Measurements from ENCODE around the gene LRBA. TPM values are rescaled to one million over a fixed set of nuclear protein-coding genes. Genes with fewer than 3 reads are reported as not detected.
"Not testable (repeated sequence)": the region's sequence is repeated elsewhere in the genome, so short reads cannot be mapped to it uniquely, and the experiment has no call there.

Gene LRBA
- total RNA-seq, 1 donor from 2014 or later = 31.0 TPM

DNA sequence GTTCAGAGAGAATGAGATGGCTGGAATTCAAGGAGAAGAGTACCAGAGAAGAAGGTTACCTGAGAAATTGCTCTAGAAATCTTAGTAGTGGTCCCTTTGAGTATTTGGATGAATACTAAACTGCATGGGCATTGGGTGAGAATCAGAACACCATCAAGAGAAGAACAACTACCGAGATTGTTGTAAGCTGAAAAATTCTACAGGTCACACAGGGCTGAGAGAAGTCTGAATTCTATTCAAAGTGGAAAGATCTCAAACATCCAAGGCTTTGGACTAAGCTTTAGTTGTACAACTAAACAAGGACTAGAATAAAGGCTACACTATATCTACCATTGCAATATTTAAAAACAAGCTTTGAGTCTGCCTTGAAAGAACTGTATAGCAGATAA lies 40.8 kb downstream of the LRBA start:
- DNase-seq (ENCODE audit: low read depth in 2 of 2) = no peak

- DNase-seq (ENCODE audit: low read depth in 2 of 2) = no peak
Measured at GRCh38 chr4:150973626-150974251, 41.3 kb downstream of the LRBA start.

GRCh38 chr4:150972592-150972991 lies 42.5 kb downstream of the LRBA start:
- peak in 1 of 2 donors; percentile 19 for DNase-seq (ENCODE audit: low read depth in 2 of 2)

DNA sequence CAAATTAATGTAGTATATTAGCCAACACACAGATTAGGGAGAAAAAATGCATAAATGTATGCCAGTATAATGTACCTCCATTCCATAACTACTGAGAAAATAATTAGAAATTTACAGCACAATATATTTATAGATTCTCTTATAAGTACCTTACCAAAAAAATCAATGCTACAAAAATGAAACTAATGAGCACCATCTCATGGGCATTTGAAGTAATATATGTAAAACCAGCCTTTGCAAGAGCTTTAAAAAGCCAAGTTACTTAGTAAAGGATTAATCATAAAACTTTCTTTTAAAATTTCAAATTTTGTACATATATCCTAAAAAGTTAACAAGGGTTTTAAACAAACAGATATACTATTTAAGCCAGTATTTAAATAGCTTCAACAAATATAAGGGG lies 43.2 kb downstream of the LRBA start:
- DNase-seq (ENCODE audit: low read depth in 2 of 2) = peak; percentile 7 to 21

DNA sequence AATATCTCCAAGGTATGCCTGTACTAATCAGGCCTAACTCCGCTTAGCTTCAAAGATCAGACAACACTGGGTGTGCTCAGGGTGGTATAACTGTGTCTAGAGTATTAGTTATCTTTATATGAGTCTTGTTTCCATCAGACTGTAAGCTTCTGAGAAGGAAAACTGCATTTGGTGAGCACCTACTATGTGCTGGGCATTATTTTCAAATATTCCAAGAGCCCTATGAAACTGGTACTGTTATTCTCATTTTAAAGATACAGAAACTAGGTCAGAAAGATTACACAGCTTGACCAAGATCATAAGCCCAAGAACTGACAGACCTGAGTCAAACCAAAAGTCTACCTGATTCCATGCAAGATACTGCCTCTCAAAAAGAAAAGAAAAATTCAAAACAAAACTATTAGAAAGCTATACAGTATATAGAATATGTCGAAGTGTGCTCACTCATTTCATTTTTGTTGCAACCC lies 44.4 kb downstream of the LRBA start:
- DNase-seq (ENCODE audit: low read depth in 2 of 2) = no peak

GRCh38 chr4:150964754-150965153 lies 50.3 kb downstream of the LRBA start:
- no peak for DNase-seq (ENCODE audit: low read depth in 2 of 2)

DNA sequence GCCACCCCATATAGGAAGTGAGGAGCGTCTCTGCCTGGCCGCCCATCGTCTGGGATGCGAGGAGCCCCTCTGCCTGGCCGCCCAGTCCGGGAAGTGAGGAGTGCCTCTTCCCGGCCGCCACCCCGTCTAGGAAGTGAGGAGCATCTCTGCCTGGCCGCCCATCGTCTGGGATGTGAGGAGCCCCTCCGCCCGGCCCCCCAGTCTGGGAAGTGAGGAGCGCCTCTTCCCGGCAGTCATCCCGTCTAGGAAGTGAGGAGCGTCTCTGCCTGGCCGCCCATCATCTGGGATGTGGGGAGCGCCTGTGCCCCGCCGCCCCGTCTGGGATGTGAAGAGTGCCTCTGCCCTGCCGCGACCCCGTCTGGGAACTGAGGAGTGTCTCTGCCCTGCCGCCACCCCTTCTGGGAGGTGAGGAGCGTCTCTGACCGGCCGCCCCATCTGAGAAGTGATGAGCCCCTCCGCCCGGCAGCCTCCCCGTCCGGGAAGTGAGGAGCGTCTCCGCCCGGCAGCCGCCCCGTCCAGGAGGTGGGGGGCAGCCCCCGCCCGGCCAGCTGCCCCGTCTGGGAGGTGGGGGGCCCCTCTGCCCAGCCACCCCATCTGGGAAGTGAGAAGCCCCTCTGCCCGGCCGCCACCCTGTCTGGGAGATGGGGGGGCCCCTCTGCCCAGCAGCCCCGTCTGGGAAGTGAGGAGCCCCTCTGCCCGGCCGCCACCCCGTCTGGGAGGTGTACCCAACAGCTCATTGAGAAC lies 51.3 kb downstream of the LRBA start:
- not testable (repeated sequence) for DNase-seq (ENCODE audit: low read depth in 2 of 2)

- DNase-seq (ENCODE audit: low read depth in 2 of 2) = peak; percentile 2 to 40
Measured at GRCh38 chr4:150962245-150962644, 52.8 kb downstream of the LRBA start.

DNA sequence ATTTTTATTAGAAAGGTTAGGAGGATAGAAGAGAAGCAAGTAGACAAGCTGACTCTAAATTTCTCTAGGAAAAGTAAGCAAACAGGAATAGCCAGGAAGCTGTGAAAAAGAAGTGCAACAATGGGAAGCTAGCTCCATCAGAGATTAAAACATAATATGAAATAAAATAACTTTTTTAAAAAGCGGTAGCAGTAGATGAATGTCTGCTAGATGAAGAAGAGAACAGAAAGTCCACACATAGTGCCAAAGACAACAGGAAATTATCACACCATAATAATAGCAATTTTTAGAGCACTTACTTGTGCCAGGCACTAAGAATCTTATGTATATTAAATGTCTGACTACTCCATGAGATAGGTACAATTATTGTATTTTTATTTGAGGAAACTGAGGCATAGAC lies 53.5 kb downstream of the LRBA start:
- peak; percentile 14 to 37 for DNase-seq (ENCODE audit: low read depth in 2 of 2)

DNA sequence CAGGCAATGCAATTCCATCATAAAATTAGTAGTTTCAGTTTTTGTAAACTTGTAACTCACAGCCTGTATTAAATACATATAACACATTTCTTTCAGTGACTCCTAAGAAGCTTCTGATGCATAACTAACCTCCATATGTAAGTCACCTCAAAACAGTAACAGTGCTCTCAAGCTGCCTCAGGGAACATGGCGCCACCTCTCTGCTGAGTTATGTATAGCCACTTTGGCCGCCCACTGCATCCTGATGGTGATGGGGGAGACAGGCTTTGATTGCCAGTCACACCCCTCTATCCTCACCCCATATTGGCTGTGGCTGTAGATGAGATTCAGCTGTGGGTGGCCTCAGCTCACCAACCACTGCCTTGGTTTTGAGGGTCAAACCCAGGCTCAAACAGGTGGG lies 54.3 kb downstream of the LRBA start:
- DNase-seq (ENCODE audit: low read depth in 2 of 2) = peak; percentile 35 to 47

GRCh38 chr4:150960079-150960478 lies 55.0 kb downstream of the LRBA start:
- DNase-seq (ENCODE audit: low read depth in 2 of 2) = peak; percentile 63 to 67

DNA sequence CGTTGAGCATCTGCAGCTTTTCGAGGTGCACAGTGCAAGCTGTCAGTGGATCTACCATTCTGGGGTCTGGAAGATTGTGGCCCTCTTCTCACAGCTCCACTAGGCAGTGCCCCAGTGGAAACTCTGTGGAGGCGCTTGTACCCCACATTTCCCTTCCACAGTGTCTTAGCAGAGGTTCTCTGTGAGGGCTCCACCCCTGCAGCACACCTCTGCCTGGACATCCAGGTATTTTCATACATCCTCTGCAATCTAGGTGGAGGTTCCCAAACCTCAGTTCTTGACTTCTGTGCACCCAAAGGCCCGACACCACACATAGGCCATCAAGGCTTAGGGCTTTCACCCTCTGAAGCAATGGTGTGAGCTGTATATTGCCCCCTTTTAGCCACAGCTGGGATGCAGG lies 57.1 kb downstream of the LRBA start:
- DNase-seq (ENCODE audit: low read depth in 2 of 2) = not testable (repeated sequence)

- not testable (repeated sequence) for DNase-seq (ENCODE audit: low read depth in 2 of 2)
Measured at GRCh38 chr4:150957095-150957494, 58.0 kb downstream of the LRBA start.

DNA sequence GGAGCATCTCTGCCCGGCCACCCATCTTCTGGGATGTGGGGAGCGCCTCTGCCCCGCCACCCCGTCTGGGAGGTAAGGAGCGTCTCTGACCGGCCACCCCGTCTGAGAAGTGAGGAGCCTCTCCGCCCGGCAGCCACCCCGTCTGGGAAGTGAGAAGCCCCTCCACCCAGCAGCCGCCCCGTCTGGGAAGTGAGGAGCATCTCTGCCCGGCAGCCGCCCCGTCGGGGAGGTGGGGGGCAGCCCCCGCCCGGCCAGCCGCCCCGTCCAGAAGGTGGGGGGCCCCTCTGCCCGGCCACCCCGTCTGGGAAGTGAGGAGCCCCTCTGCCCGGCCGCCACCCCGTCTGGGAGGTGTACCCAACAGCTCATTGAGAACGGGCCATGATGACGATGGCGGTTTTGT lies 61.2 kb downstream of the LRBA start:
- not testable (repeated sequence) for DNase-seq (ENCODE audit: low read depth in 2 of 2)

- DNase-seq (ENCODE audit: low read depth in 2 of 2) = no peak
Measured at GRCh38 chr4:150952167-150952845, 62.8 kb downstream of the LRBA start.

DNA sequence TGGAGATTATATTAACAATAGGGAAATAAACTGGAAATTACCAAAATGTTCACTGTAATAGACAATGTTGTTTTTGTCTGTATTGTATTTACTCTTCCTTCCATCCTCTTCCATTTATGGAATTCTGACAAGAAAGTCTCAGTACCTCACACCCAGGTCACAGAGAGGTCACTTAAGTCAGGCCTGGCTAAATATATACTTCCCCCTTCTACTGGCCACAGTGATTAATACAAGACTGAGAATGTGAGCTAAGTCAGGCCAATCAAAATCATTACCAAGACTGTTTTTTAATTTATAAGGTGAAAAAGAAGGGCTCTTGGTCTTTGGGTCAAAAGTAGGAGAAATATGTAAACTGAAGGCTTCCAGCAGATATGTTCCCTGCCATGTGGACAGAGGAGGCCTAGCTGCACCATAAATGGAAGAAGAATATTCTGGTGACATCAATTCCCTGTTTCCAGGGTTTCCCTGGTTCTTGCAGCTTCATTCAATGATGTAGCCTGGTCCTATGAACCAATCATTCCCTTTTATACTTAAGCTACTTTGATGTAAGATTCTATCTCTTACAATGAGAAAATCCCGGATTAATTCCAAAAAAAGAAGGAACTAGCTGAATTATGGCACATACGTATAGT lies 64.3 kb downstream of the LRBA start:
- peak in 1 of 2 donors; percentile 47 for DNase-seq (ENCODE audit: low read depth in 2 of 2)

DNA sequence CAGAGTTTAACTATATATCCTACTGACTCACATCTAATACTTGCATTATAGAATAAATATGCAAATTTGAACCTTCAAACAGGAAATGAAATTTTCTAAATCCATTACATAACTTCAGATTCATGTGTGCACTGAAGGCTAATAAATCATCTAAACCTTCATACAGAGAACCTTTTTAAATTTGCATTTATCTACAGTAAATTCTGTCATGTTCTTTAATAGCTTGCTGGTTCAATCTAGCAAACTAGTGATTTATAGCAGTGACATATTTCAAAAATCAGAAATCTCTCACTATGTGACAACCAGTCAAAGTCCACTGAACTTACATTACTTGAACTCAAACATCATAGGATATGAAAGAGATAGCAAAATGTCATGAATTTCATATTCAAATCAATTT lies 65.1 kb downstream of the LRBA start:
- DNase-seq (ENCODE audit: low read depth in 2 of 2) = no peak

- DNase-seq (ENCODE audit: low read depth in 2 of 2) = no peak
Measured at GRCh38 chr4:150949342-150949741, 65.7 kb downstream of the LRBA start.

DNA sequence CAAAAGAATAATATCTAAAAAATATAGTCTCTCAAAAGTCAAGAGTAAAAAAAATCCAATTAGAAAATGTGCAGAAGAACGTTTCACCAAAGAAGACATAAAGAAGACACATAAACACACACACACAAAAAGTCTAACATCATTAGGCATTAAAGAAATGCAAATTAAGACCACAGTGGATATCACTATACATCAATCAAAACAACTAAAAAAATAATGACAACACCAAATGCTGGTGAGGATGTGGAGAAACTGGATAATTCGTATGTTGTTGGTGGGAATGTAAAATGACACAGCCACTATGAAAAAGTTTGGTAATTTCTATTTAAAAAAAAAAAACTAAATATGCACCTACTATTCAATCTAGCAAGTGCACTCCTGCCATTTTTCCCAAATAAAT lies 66.4 kb downstream of the LRBA start:
- DNase-seq (ENCODE audit: low read depth in 2 of 2) = no peak

- no peak for DNase-seq (ENCODE audit: low read depth in 2 of 2)
Measured at GRCh38 chr4:150948074-150948473, 67.0 kb downstream of the LRBA start.

DNA sequence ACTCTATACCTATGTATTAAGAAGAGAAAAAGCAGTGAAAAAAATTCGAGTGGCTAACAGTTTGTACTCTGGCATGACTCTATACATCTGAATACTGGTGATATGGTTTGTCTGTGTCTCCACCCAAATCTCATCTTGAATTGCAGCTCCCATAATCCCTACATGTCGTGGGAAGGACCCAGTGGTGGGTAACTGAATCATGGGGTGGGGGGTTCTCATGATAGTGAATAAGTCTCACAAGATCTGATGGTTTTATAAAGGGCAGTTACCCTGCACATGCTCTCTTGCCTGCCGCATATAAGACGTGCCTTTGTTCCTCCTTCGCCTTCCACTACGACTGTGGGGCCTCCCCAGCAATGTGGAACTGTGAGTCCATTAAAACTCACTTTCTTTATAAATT lies 70.4 kb downstream of the LRBA start:
- DNase-seq (ENCODE audit: low read depth in 2 of 2) = no peak

DNA sequence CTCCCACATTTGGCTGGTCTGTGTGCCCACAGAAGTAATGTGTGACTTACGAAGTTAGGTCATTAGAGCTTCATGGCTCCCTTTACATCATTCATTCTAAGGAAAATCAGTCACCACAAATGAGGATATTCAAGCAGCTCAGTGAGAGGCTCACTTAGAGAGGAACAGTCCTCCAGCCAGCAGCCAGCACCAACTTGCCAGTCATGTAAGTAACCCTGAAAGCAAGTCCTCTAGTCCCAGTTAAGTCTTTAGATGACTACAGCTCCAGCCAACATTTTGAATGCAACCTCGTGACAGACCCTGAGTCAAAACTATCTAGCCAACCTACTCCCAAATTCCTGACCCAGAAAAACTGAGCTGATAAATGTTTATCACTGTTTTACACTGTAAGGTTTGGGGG lies 71.3 kb downstream of the LRBA start:
- no peak for DNase-seq (ENCODE audit: low read depth in 2 of 2)

All from lung microvascular endothelial cell (primary cell).